Hepatocyte (in vitro differentiated cells): ENCODE data around the gene RHOT1.

Experiments used
- EZH2 ChIP-seq: fragments of 200-600 bp; sonication (generic); IDR thresholded peaks from 2 replicates; pipeline ENCODE4 v1.6.1; 2016; ENCODE audit warnings: antibody characterized with exemption, mild to moderate bottlenecking, borderline replicate concordance
- EZH2phosphoT487 ChIP-seq: fragments of 200-600 bp; sonication (generic); IDR thresholded peaks from one replicate; pipeline ENCODE4 v1.6.1; 2018; ENCODE audit warnings: antibody characterized with exemption, mild to moderate bottlenecking, low read depth, moderate library complexity; ENCODE audit not compliant: unreplicated experiment, severe bottlenecking
- TF ChIP-seq, protein P1 (sequence below): fragments of 200-600 bp; sonication (generic); IDR thresholded peaks from 2 replicates; pipeline ENCODE4 v1.5.1; 2016; ENCODE audit warnings: antibody characterized with exemption, mild to moderate bottlenecking; ENCODE audit not compliant: poor library complexity

DNA sequence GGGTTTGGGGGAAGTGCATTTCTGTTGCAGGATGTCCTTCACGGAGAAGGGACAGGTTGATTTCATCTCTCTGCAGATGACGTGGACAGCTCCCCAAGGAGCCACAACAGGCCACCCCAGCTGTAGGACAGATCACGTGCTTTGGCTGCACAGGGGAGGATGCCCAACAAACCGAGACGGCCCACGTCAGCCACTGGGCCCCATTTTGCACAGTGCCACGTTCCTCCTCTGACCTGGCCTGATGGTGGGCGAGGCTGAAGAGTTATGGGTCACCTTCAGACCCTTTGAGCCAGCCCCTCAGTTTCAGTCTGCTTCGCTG is 114.4 kb downstream of the RHOT1 start:
- TF ChIP-seq, protein P1, sequence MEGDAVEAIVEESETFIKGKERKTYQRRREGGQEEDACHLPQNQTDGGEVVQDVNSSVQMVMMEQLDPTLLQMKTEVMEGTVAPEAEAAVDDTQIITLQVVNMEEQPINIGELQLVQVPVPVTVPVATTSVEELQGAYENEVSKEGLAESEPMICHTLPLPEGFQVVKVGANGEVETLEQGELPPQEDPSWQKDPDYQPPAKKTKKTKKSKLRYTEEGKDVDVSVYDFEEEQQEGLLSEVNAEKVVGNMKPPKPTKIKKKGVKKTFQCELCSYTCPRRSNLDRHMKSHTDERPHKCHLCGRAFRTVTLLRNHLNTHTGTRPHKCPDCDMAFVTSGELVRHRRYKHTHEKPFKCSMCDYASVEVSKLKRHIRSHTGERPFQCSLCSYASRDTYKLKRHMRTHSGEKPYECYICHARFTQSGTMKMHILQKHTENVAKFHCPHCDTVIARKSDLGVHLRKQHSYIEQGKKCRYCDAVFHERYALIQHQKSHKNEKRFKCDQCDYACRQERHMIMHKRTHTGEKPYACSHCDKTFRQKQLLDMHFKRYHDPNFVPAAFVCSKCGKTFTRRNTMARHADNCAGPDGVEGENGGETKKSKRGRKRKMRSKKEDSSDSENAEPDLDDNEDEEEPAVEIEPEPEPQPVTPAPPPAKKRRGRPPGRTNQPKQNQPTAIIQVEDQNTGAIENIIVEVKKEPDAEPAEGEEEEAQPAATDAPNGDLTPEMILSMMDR: no peak
- TF ChIP-seq EZH2phosphoT487: no peak
- TF ChIP-seq EZH2: no peak
